Central memory CD8-positive, alpha-beta T cell (primary cell): ENCODE results near the gene ZNF319.

Experiments
- ATAC-seq: fragments of 150-1000 bp; cut with Tn5 transposase; replicated peaks from 2 replicates; pipeline ENCODE4 v1.10.0; 2022; ENCODE audit warnings: mild to moderate bottlenecking, moderate FRiP score, moderate number of reproducible peaks; ENCODE audit not compliant: poor library complexity, severe bottlenecking; ENCODE audit errors: extremely low read depth
- DNase-seq, 2 donors: peaks; one replicate each; pipeline ENCODE4 v3.0.0; 2021; ENCODE audit warnings: low spot score in 2 of 2
- H3K27ac Mint-ChIP-seq: one replicate; pipeline ENCODE4 v1.8.0; 2022; ENCODE audit warnings: low read depth, mild to moderate bottlenecking, moderate library complexity, mixed read lengths
- H3K27me3 Mint-ChIP-seq: one replicate; pipeline ENCODE4 v1.8.0; 2022; ENCODE audit warnings: mixed read lengths
- H3K36me3 Mint-ChIP-seq: one replicate; pipeline ENCODE4 v1.8.0; 2022; ENCODE audit warnings: mild to moderate bottlenecking, moderate library complexity, mixed read lengths; ENCODE audit not compliant: insufficient read depth
- H3K4me1 Mint-ChIP-seq: one replicate; pipeline ENCODE4 v1.8.0; 2022; ENCODE audit warnings: mixed read lengths
- H3K4me3 Mint-ChIP-seq: one replicate; pipeline ENCODE4 v1.8.0; 2022; ENCODE audit warnings: mild to moderate bottlenecking, moderate library complexity, mixed read lengths
- H3K9me3 Mint-ChIP-seq: one replicate; pipeline ENCODE4 v1.8.0; 2022; ENCODE audit warnings: mixed read lengths

ZNF319 gene

GRCh38 chr16:57996406-57997175 is 3.9 kb downstream of the ZNF319 start:
- DNase-seq (no peak), ATAC-seq (no peak)
- Mint-ChIP-seq H3K27ac (peak overlapping the region; percentile 44), H3K27me3 (no peaks in the 10 kb centered on the region), H3K4me1 (peaks cover 54% of the 10 kb centered on the region), H3K36me3 (peaks cover 38% of the 10 kb centered on the region), H3K4me3 (peak overlapping the region; percentile 77), H3K9me3 (no peaks in the 10 kb centered on the region)

- Mint-ChIP-seq H3K4me1 (peaks cover 51% of the 10 kb centered on the region), H3K27me3 (no peaks in the 10 kb centered on the region), H3K27ac (peak overlapping the region; percentile 44), H3K4me3 (peak overlapping the region; percentile 43), H3K36me3 (peaks cover 33% of the 10 kb centered on the region), H3K9me3 (no peaks in the 10 kb centered on the region)
- DNase-seq (no peak), ATAC-seq (no peak)
Measured at GRCh38 chr16:57995721-57996405, 4.6 kb downstream of the ZNF319 start.

- Mint-ChIP-seq H3K4me3 (peak overlapping the region; percentile 45), H3K9me3 (no peaks in the 10 kb centered on the region), H3K36me3 (peaks cover 31% of the 10 kb centered on the region), H3K27me3 (no peaks in the 10 kb centered on the region), H3K4me1 (peaks cover 51% of the 10 kb centered on the region), H3K27ac (peak overlapping the region; percentile 85)
- DNase-seq (peak in 1 of 2 donors; percentile 24), ATAC-seq (no peak)
Measured at GRCh38 chr16:57994778-57995177, 5.7 kb downstream of the ZNF319 start.

- peaks cover 27% of the 10 kb centered on the region for H3K36me3 Mint-ChIP-seq
- H3K27ac Mint-ChIP-seq = peak overlapping the region; percentile 85
- H3K9me3 Mint-ChIP-seq = no peaks in the 10 kb centered on the region
- ATAC-seq (no peak), DNase-seq (no peak)
- H3K4me1 Mint-ChIP-seq = peaks cover 49% of the 10 kb centered on the region
- H3K4me3 Mint-ChIP-seq = peak overlapping the region; percentile 45
- no peaks in the 10 kb centered on the region for H3K27me3 Mint-ChIP-seq
Measured at GRCh38 chr16:57994361-57994760, 6.1 kb downstream of the ZNF319 start.

GRCh38 chr16:57993897-57994296 is 6.6 kb downstream of the ZNF319 start:
- Mint-ChIP-seq H3K4me1 (peaks cover 44% of the 10 kb centered on the region), H3K27me3 (no peaks in the 10 kb centered on the region), H3K9me3 (no peaks in the 10 kb centered on the region), H3K27ac (peak overlapping the region; percentile 85), H3K36me3 (peaks cover 25% of the 10 kb centered on the region), H3K4me3 (no peak overlapping the region)
- no peak for ATAC-seq
- DNase-seq = no peak

GRCh38 chr16:57993438-57993837 is 7.0 kb downstream of the ZNF319 start:
- DNase-seq (no peak), ATAC-seq (no peak)

GRCh38 chr16:57992084-57992483 is 8.4 kb downstream of the ZNF319 start:
- ATAC-seq = no peak
- no peak overlapping the region for H3K27ac Mint-ChIP-seq
- no peak for DNase-seq
- H3K27me3 Mint-ChIP-seq = no peaks in the 10 kb centered on the region
- H3K4me3 Mint-ChIP-seq = no peak overlapping the region
- H3K9me3 Mint-ChIP-seq = no peaks in the 10 kb centered on the region
- peaks cover 11% of the 10 kb centered on the region for H3K36me3 Mint-ChIP-seq
- peaks cover 26% of the 10 kb centered on the region for H3K4me1 Mint-ChIP-seq

More at GRCh38 chr16:57993438-57993837, 7.0 kb downstream of the ZNF319 start:
- Mint-ChIP-seq H3K27me3 (no peaks in the 10 kb centered on the region), H3K36me3 (peaks cover 24% of the 10 kb centered on the region), H3K4me1 (peaks cover 40% of the 10 kb centered on the region), H3K9me3 (no peaks in the 10 kb centered on the region), H3K27ac (no peak overlapping the region), H3K4me3 (no peak overlapping the region)

- ATAC-seq (no peak), DNase-seq (no peak)
- H3K9me3 Mint-ChIP-seq = no peaks in the 10 kb centered on the region
- H3K4me3 Mint-ChIP-seq = no peak overlapping the region
- no peaks in the 10 kb centered on the region for H3K27me3 Mint-ChIP-seq
- peaks cover 10% of the 10 kb centered on the region for H3K36me3 Mint-ChIP-seq
- peaks cover 26% of the 10 kb centered on the region for H3K4me1 Mint-ChIP-seq
- no peak overlapping the region for H3K27ac Mint-ChIP-seq
Measured at GRCh38 chr16:57991551-57992059, 8.9 kb downstream of the ZNF319 start.

- Mint-ChIP-seq H3K27ac (no peak overlapping the region), H3K27me3 (no peaks in the 10 kb centered on the region), H3K4me1 (peaks cover 12% of the 10 kb centered on the region), H3K36me3 (peaks cover 5% of the 10 kb centered on the region), H3K9me3 (no peaks in the 10 kb centered on the region), H3K4me3 (no peak overlapping the region)
- ATAC-seq (no peak), DNase-seq (no peak)
Measured at GRCh38 chr16:57988929-57989328, 11.5 kb downstream of the ZNF319 start.

GRCh38 chr16:57987441-57988177 is 12.9 kb downstream of the ZNF319 start:
- Mint-ChIP-seq H3K27ac (no peak overlapping the region), H3K4me1 (peaks cover 8% of the 10 kb centered on the region), H3K36me3 (peaks cover 4% of the 10 kb centered on the region), H3K4me3 (no peak overlapping the region), H3K9me3 (no peaks in the 10 kb centered on the region), H3K27me3 (no peaks in the 10 kb centered on the region)
- no peak for DNase-seq
- no peak for ATAC-seq

GRCh38 chr16:57986196-57986595 is 14.3 kb downstream of the ZNF319 start:
- no peak for ATAC-seq
- no peak overlapping the region for H3K27ac Mint-ChIP-seq
- H3K9me3 Mint-ChIP-seq = no peaks in the 10 kb centered on the region
- peak overlapping the region; percentile 31 for H3K4me3 Mint-ChIP-seq
- no peak for DNase-seq
- H3K36me3 Mint-ChIP-seq = peaks cover 2% of the 10 kb centered on the region
- H3K4me1 Mint-ChIP-seq = peaks cover 5% of the 10 kb centered on the region
- no peaks in the 10 kb centered on the region for H3K27me3 Mint-ChIP-seq
